ENCODE data around the gene ELP1. TPM values are rescaled to one million over a fixed set of nuclear protein-coding genes. Genes with fewer than 3 reads are reported as not detected.

ELP1 gene
- total and polyA plus RNA-seq, 5 donors, result 12.8 to 24.1 (median 21.9) TPM

- intact Hi-C loops (cut with DNase I), result no loop called here
- 93% methylated on average over 4 of the region's 4 CpGs for WGBS
- DNase-seq (no peak), ATAC-seq (no peak)
- Histone ChIP-seq H3K4me3 (ENCODE audit: low read length) (no peak overlapping the region), H3K4me1 (ENCODE audit: control insufficient read depth, insufficient read depth, low read length) (peaks cover 3% of the 10 kb centered on the region), H3K27ac (ENCODE audit: low read length) (no peak overlapping the region), H3K9me3 (ENCODE audit: control insufficient read depth, low read length) (no peaks in the 10 kb centered on the region), H3K27me3 (ENCODE audit: control insufficient read depth, insufficient read depth) (no peaks in the 10 kb centered on the region)
These were observed 68.9 kb downstream of the ELP1 start for GRCh38 chr9:108865037-108865436.

GRCh38 chr9:108864446-108864845 is 69.5 kb downstream of the ELP1 start:
- H3K4me3 ChIP-seq (ENCODE audit: low read length), result no peak overlapping the region
- no peaks in the 10 kb centered on the region for H3K27me3 ChIP-seq (ENCODE audit: control insufficient read depth, insufficient read depth)
- ATAC-seq, result no peak
- 78% methylated on average over 3 of the region's 3 CpGs for WGBS
- intact Hi-C loops (cut with DNase I), result no loop called here
- no peaks in the 10 kb centered on the region for H3K9me3 ChIP-seq (ENCODE audit: control insufficient read depth, low read length)
- peaks cover 3% of the 10 kb centered on the region for H3K4me1 ChIP-seq (ENCODE audit: control insufficient read depth, insufficient read depth, low read length)
- DNase-seq, result no peak
- H3K27ac ChIP-seq (ENCODE audit: low read length), result no peak overlapping the region

GRCh38 chr9:108863891-108864290 is 70.0 kb downstream of the ELP1 start:
- ATAC-seq (no peak), DNase-seq (no peak)
- intact Hi-C loops (cut with DNase I), result no loop called here
- Histone ChIP-seq H3K27me3 (ENCODE audit: control insufficient read depth, insufficient read depth) (no peaks in the 10 kb centered on the region), H3K27ac (ENCODE audit: low read length) (no peak overlapping the region), H3K9me3 (ENCODE audit: control insufficient read depth, low read length) (no peaks in the 10 kb centered on the region), H3K4me3 (ENCODE audit: low read length) (no peak overlapping the region), H3K4me1 (ENCODE audit: control insufficient read depth, insufficient read depth, low read length) (peaks cover 3% of the 10 kb centered on the region)
- WGBS, result 86% methylated on average over 3 of the region's 3 CpGs

- Histone ChIP-seq H3K27ac (ENCODE audit: low read length) (no peak within 1 kb of the TSS), H3K4me3 (ENCODE audit: low read length) (no peak within 1 kb of the TSS), H3K4me1 (ENCODE audit: control insufficient read depth, insufficient read depth, low read length) (peaks cover 3% of the 10 kb centered on the region), H3K9me3 (ENCODE audit: control insufficient read depth, low read length) (no peaks in the 10 kb centered on the region), H3K27me3 (ENCODE audit: control insufficient read depth, insufficient read depth) (no peaks in the 10 kb centered on the region)
- no peak for DNase-seq
- intact Hi-C loops (cut with DNase I), result no loop called here
- 96% methylated on average over 3 of the region's 3 CpGs for WGBS
- no peak for ATAC-seq
These were observed 71.9 kb downstream of the ELP1 start, which contains the start of gene ACTL7A for GRCh38 chr9:108861997-108862396. TSS of gene ACTL7A (plus strand) at chr9:108862266. CDS start at chr9:108862323, 57 bp downstream.

GRCh38 chr9:108861464-108861863 is 72.5 kb downstream of the ELP1 start:
- Histone ChIP-seq H3K9me3 (ENCODE audit: control insufficient read depth, low read length) (no peaks in the 10 kb centered on the region), H3K4me1 (ENCODE audit: control insufficient read depth, insufficient read depth, low read length) (peaks cover 3% of the 10 kb centered on the region), H3K27ac (ENCODE audit: low read length) (no peak overlapping the region), H3K4me3 (ENCODE audit: low read length) (no peak overlapping the region), H3K27me3 (ENCODE audit: control insufficient read depth, insufficient read depth) (no peaks in the 10 kb centered on the region)
- intact Hi-C loops (cut with DNase I), result no loop called here
- DNase-seq (no peak), ATAC-seq (no peak)
- WGBS, result 67% methylated on average over 7 of the region's 7 CpGs

- intact Hi-C loops (cut with DNase I), result no loop called here
- DNase-seq (no peak), ATAC-seq (no peak)
- no peaks in the 10 kb centered on the region for H3K27me3 ChIP-seq (ENCODE audit: control insufficient read depth, insufficient read depth)
- no peak overlapping the region for H3K27ac ChIP-seq (ENCODE audit: low read length)
- H3K9me3 ChIP-seq (ENCODE audit: control insufficient read depth, low read length), result no peaks in the 10 kb centered on the region
- WGBS, result 94% methylated on average over 2 of the region's 2 CpGs
- H3K4me3 ChIP-seq (ENCODE audit: low read length), result no peak overlapping the region
- H3K4me1 ChIP-seq (ENCODE audit: control insufficient read depth, insufficient read depth, low read length), result peaks cover under 1% of the 10 kb centered on the region
These were observed 73.2 kb downstream of the ELP1 start for GRCh38 chr9:108860764-108861163.

- intact Hi-C loops (cut with DNase I), result no loop called here
- no peak overlapping the region for H3K4me3 ChIP-seq (ENCODE audit: low read length)
- H3K27ac ChIP-seq (ENCODE audit: low read length), result no peak overlapping the region
- no peaks in the 10 kb centered on the region for H3K9me3 ChIP-seq (ENCODE audit: control insufficient read depth, low read length)
- ATAC-seq, result no peak
- DNase-seq, result no peak
- WGBS, result 74% methylated on average over 4 of the region's 4 CpGs
- no peaks in the 10 kb centered on the region for H3K4me1 ChIP-seq (ENCODE audit: control insufficient read depth, insufficient read depth, low read length)
- no peaks in the 10 kb centered on the region for H3K27me3 ChIP-seq (ENCODE audit: control insufficient read depth, insufficient read depth)
These were observed 73.6 kb downstream of the ELP1 start for GRCh38 chr9:108860354-108860753.

GRCh38 chr9:108859459-108860114 is 74.3 kb downstream of the ELP1 start:
- Histone ChIP-seq H3K4me1 (ENCODE audit: control insufficient read depth, insufficient read depth, low read length) (no peaks in the 10 kb centered on the region), H3K27me3 (ENCODE audit: control insufficient read depth, insufficient read depth) (no peaks in the 10 kb centered on the region), H3K4me3 (ENCODE audit: low read length) (no peak overlapping the region), H3K9me3 (ENCODE audit: control insufficient read depth, low read length) (no peaks in the 10 kb centered on the region), H3K27ac (ENCODE audit: low read length) (no peak overlapping the region)
- ATAC-seq (no peak), DNase-seq (no peak)
- intact Hi-C loops (cut with DNase I), result no loop called here
- 71% methylated on average over 3 of the region's 3 CpGs for WGBS

- no peaks in the 10 kb centered on the region for H3K9me3 ChIP-seq (ENCODE audit: control insufficient read depth, low read length)
- 91% methylated on average over 6 of the region's 6 CpGs for WGBS
- DNase-seq, result no peak
- H3K4me1 ChIP-seq (ENCODE audit: control insufficient read depth, insufficient read depth, low read length), result no peaks in the 10 kb centered on the region
- no peak overlapping the region for H3K4me3 ChIP-seq (ENCODE audit: low read length)
- intact Hi-C loops (cut with DNase I), result no loop called here
- ATAC-seq, result no peak
- H3K27ac ChIP-seq (ENCODE audit: low read length), result no peak overlapping the region
- H3K27me3 ChIP-seq (ENCODE audit: control insufficient read depth, insufficient read depth), result no peaks in the 10 kb centered on the region
These were observed 76.4 kb downstream of the ELP1 start for GRCh38 chr9:108857572-108857971.

GRCh38 chr9:108855888-108856287 is 78.0 kb downstream of the ELP1 start, which contains the start of gene ACTL7B:
TSS of gene ACTL7B (minus strand) at chr9:108855986. CDS start at chr9:108855930, 56 bp downstream.
- Histone ChIP-seq H3K4me1 (ENCODE audit: control insufficient read depth, insufficient read depth, low read length) (no peaks in the 10 kb centered on the region), H3K27me3 (ENCODE audit: control insufficient read depth, insufficient read depth) (no peaks in the 10 kb centered on the region), H3K4me3 (ENCODE audit: low read length) (no peak within 1 kb of the TSS), H3K27ac (ENCODE audit: low read length) (no peak within 1 kb of the TSS), H3K9me3 (ENCODE audit: control insufficient read depth, low read length) (no peaks in the 10 kb centered on the region)
- DNase-seq (no peak), ATAC-seq (no peak)
- intact Hi-C loops (cut with DNase I), result no loop called here
- WGBS, result 83% methylated on average over 7 of the region's 7 CpGs

GRCh38 chr9:108855529-108855886 is 78.4 kb downstream of the ELP1 start:
- ATAC-seq (no peak), DNase-seq (peak in 1 of 3 donors; percentile 39)
- intact Hi-C loops (cut with DNase I), result no loop called here
- Histone ChIP-seq H3K9me3 (ENCODE audit: control insufficient read depth, low read length) (no peaks in the 10 kb centered on the region), H3K27ac (ENCODE audit: low read length) (no peak overlapping the region), H3K4me1 (ENCODE audit: control insufficient read depth, insufficient read depth, low read length) (no peaks in the 10 kb centered on the region), H3K4me3 (ENCODE audit: low read length) (no peak overlapping the region), H3K27me3 (ENCODE audit: control insufficient read depth, insufficient read depth) (no peaks in the 10 kb centered on the region)
- WGBS, result 96% methylated on average over 25 of the region's 25 CpGs

Measured in right cardiac atrium (tissue), 5 donors.